Smooth muscle cell of the pulmonary artery (primary cell): ENCODE results near the gene UFM1. TPM values are rescaled to one million over a fixed set of nuclear protein-coding genes. Genes with fewer than 3 reads are reported as not detected.

Source experiments
- total RNA-seq: library from RNA; depleted of rRNA; stranded (reverse); fragments of >200 nt; gene quantifications from 2 replicates; pipeline ENCODE4 v1.2.3, GENCODE V29; 2014

Gene UFM1
- total RNA-seq = 73.5 and 89.1 TPM in 2 replicates

DNA sequence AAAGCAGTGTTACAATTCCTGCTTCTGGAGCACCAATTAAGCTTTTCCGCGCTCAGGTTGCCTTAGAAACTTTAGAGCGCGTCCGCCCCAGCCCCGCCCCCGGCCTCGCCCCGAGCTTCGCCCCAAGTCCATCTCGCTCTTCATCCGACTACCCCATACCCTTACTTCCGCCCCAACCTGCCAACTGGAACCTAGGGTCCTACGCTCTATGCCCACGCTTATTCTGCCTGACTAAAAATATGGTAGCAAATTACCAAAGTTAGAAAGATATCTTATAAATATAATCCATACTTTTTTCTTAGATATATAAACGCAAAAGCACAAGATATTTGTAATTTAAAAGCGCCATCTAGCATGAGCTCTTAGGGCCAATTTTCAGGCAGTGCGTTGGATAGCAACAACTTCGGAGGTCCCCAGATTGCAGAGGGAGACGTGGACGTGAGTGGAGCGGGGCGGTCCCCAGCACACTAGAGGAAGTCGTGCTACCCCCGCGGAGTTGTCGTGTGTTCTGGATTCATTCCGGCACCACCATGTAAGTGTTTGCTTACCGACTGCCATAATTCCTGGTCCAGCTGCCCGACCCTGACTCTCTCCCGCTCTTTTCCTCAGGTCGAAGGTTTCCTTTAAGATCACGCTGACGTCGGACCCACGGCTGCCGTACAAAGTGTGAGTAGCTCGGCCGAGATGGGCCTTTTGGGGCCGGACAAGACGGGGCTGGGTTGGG, at the start of gene UFM1:
UFM1 (plus strand) TSS at position 462 of the 724 bp plus-strand sequence; CDS start at position 531, 69 bp downstream.

